Endodermal cell (in vitro differentiated cells): Measurements from ENCODE around the gene TOM1L2. TPM values are rescaled to one million over a fixed set of nuclear protein-coding genes. Genes with fewer than 3 reads are reported as not detected.

Experiments
- DNase-seq: peaks from one replicate; pipeline ENCODE4 v3.0.0-alpha.2; 2017
- H3K27ac ChIP-seq: 2 replicates; pipeline ENCODE4 v1.5.1; 2013; ENCODE audit warnings: mild to moderate bottlenecking, low read depth, low read length, moderate library complexity
- H3K27me3 ChIP-seq: 2 replicates; pipeline ENCODE4 v1.6.1; 2013; ENCODE audit warnings: mild to moderate bottlenecking, low read length, moderate library complexity; ENCODE audit not compliant: insufficient read depth, control insufficient read depth, poor library complexity, severe bottlenecking
- H3K36me3 ChIP-seq: 2 replicates; pipeline ENCODE4 v1.7.0; 2013; ENCODE audit warnings: mild to moderate bottlenecking, low read length, moderate library complexity; ENCODE audit not compliant: control insufficient read depth, insufficient read depth
- H3K4me1 ChIP-seq: one replicate; pipeline ENCODE4 v1.7.0; 2013; ENCODE audit warnings: low read length; ENCODE audit not compliant: control insufficient read depth, insufficient read depth
- H3K4me3 ChIP-seq: 2 replicates; pipeline ENCODE4 v1.5.1; 2013; ENCODE audit warnings: mild to moderate bottlenecking, low read length, moderate library complexity
- H3K9ac ChIP-seq: 2 replicates; pipeline ENCODE4 v1.6.1; 2013; ENCODE audit warnings: mild to moderate bottlenecking, low read length, moderate library complexity; ENCODE audit not compliant: poor library complexity, severe bottlenecking; ENCODE audit errors: extremely low read depth
- H3K9me3 ChIP-seq: 2 replicates; pipeline ENCODE4 v1.6.1; 2013; ENCODE audit warnings: mild to moderate bottlenecking, low read length, moderate library complexity; ENCODE audit not compliant: control insufficient read depth
- H3K27ac Mint-ChIP-seq: 2 replicates; pipeline ENCODE4 v1.8.0; 2020; ENCODE audit warnings: mixed read lengths
- H3K27me3 Mint-ChIP-seq: 2 replicates; pipeline ENCODE4 v1.8.0; 2021; ENCODE audit warnings: mild to moderate bottlenecking, mixed read lengths; ENCODE audit not compliant: insufficient read depth
- H3K36me3 Mint-ChIP-seq: 2 replicates; pipeline ENCODE4 v1.8.0; 2020; ENCODE audit warnings: low read depth, mixed read lengths
- H3K4me1 Mint-ChIP-seq: 2 replicates; pipeline ENCODE4 v1.8.0; 2020; ENCODE audit warnings: mixed read lengths
- H3K4me3 Mint-ChIP-seq: 2 replicates; pipeline ENCODE4 v1.8.0; 2020; ENCODE audit warnings: mild to moderate bottlenecking, moderate library complexity, mixed read lengths
- H3K9me3 Mint-ChIP-seq: 2 replicates; pipeline ENCODE4 v1.8.0; 2020; ENCODE audit warnings: mild to moderate bottlenecking, mixed read lengths
- WGBS, 2 experiments: methylation state at CpG; one replicate each; pipeline versions ENCODE4 v1.1.5 to v1.1.7; 2013; ENCODE audit warnings: missing lambda C conversion rate in 2 of 2, mixed read lengths in 1 of 2; ENCODE audit not compliant: insufficient coverage in 1 of 2, insufficient read length in 1 of 2; 5-methylcytosine and 5-hydroxymethylcytosine counted together
- total RNA-seq, 2 donors: library from RNA; stranded (reverse); fragmentation: NEBNext Ultra II Directional in 1 of 2; extraction: Animal tissue kit (Norgen Biotek cat#: 25700) in 1 of 2; gene quantifications; 2 replicates in 1 of 2; 3 replicates in 1 of 2; pipeline ENCODE4 v1.2.1, GENCODE V29; 2021
- TF ChIP-seq, protein P1 (sequence below): fragments of 200-600 bp; sonication (generic); conservative IDR thresholded peaks from 2 replicates; pipeline ENCODE4 v1.5.0; 2021; ENCODE audit warnings: antibody characterized with exemption, mild to moderate bottlenecking

Gene TOM1L2
- total RNA-seq, 2 donors from 2014 or later = 10.2 to 11.5 TPM

DNA sequence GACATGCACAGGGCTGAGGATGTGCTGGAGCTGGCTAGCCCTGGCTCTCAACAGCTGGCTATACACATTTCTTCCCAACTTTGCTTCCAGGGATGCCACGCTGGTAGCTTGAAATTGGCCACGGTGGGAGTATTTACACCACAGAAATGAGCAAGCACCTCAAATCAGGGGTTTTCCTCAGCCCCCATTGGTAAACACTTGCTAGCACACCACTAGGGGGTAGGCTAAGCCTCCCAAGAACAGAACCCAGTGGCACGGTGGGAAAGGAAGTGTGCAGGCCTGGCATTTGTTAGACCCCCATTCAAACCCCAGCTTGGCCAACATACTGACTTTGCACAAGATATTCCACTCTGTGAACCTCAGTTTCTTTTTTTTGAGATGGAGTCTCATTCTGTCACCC, 13.4 kb upstream of the TOM1L2 start:
- Mint-ChIP-seq H3K4me3 (no peak overlapping the region), H3K9me3 (no peaks in the 10 kb centered on the region), H3K27ac (no peak overlapping the region), H3K4me1 (peaks cover 6% of the 10 kb centered on the region), H3K27me3 (no peaks in the 10 kb centered on the region), H3K36me3 (no peaks in the 10 kb centered on the region)
- Histone ChIP-seq H3K9me3 (no peaks in the 10 kb centered on the region), H3K4me1 (no peaks in the 10 kb centered on the region), H3K27ac (no peak overlapping the region), H3K9ac (no peak overlapping the region), H3K36me3 (no peaks in the 10 kb centered on the region), H3K4me3 (no peak overlapping the region), H3K27me3 (no peaks in the 10 kb centered on the region)
- TF ChIP-seq, protein P1, sequence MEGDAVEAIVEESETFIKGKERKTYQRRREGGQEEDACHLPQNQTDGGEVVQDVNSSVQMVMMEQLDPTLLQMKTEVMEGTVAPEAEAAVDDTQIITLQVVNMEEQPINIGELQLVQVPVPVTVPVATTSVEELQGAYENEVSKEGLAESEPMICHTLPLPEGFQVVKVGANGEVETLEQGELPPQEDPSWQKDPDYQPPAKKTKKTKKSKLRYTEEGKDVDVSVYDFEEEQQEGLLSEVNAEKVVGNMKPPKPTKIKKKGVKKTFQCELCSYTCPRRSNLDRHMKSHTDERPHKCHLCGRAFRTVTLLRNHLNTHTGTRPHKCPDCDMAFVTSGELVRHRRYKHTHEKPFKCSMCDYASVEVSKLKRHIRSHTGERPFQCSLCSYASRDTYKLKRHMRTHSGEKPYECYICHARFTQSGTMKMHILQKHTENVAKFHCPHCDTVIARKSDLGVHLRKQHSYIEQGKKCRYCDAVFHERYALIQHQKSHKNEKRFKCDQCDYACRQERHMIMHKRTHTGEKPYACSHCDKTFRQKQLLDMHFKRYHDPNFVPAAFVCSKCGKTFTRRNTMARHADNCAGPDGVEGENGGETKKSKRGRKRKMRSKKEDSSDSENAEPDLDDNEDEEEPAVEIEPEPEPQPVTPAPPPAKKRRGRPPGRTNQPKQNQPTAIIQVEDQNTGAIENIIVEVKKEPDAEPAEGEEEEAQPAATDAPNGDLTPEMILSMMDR = peak; percentile 62
- 88 to 95% methylated on average over 3 of the region's 3 CpGs for WGBS, 2 experiments
- no peak for DNase-seq

DNA sequence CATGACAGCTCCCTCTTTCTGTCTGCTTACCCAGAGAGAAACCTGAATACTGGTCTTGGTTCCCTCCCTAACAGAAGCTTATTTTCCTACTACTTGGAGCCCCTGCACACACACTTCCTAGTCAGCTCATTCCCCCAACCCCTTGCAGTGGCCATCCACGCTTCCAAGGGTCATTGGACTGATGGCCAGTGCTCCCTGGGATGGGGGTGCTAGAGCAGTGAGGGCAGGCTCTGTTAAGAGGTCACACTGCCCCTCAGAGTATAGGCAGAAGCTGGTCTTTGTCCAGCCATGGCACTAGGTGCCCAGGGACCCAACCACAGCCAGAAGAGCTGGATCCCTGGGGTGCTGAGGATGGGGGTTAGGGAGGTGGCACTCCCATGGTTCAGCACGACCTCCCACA, 13.0 kb upstream of the TOM1L2 start:
- Histone ChIP-seq H3K27ac (no peak overlapping the region), H3K4me1 (no peaks in the 10 kb centered on the region), H3K36me3 (no peaks in the 10 kb centered on the region), H3K4me3 (no peak overlapping the region), H3K27me3 (no peaks in the 10 kb centered on the region), H3K9ac (no peak overlapping the region), H3K9me3 (no peaks in the 10 kb centered on the region)
- Mint-ChIP-seq H3K27me3 (no peaks in the 10 kb centered on the region), H3K36me3 (no peaks in the 10 kb centered on the region), H3K9me3 (no peaks in the 10 kb centered on the region), H3K4me3 (no peak overlapping the region), H3K27ac (no peak overlapping the region), H3K4me1 (peaks cover 2% of the 10 kb centered on the region)
- no peak for DNase-seq
- 95 to 100% methylated on average over 1 to 2 of the region's 2 CpGs for WGBS, 2 experiments
- TF ChIP-seq, protein P1 = no peak

DNA sequence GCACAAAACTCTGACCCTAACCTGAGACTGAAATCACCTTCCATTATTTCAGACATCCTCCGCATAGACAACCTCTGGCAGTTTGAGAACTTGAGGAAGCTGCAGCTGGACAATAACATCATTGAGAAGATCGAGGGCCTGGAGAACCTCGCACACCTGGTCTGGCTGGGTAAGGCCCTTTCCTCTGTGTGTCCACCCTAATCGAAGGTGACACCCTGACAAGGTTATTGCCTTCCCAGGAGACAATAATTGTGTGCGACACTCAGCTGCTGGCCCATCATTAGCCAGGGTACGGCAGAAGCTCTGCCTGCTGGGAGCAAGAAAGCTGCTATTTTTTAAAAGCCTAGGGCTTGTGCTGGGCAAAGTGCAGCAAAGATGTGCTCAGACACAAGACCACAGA, 11.6 kb upstream of the TOM1L2 start:
- no peak overlapping the region for H3K4me3 ChIP-seq
- no peaks in the 10 kb centered on the region for H3K27me3 ChIP-seq
- Mint-ChIP-seq H3K4me3 (no peak overlapping the region), H3K9me3 (no peaks in the 10 kb centered on the region), H3K27ac (no peak overlapping the region), H3K27me3 (no peaks in the 10 kb centered on the region), H3K4me1 (no peaks in the 10 kb centered on the region), H3K36me3 (no peaks in the 10 kb centered on the region)
- H3K9me3 ChIP-seq = no peaks in the 10 kb centered on the region
- TF ChIP-seq, protein P1 = no peak
- H3K4me1 ChIP-seq = no peaks in the 10 kb centered on the region
- no peak overlapping the region for H3K9ac ChIP-seq
- WGBS, 2 experiments = 96 to 99% methylated on average over 6 of the region's 6 CpGs
- DNase-seq = no peak
- no peak overlapping the region for H3K27ac ChIP-seq
- H3K36me3 ChIP-seq = no peaks in the 10 kb centered on the region
